SU-DHL-6 (cell line): ENCODE results near the gene CNR2.
"Not testable (repeated sequence)": the region's sequence is repeated elsewhere in the genome, so short reads cannot be mapped to it uniquely, and the experiment has no call there.

Experiments used
- H2AFZ ChIP-seq: fragments of 200-600 bp; sonication (generic); 2 replicates; pipeline ENCODE4 v1.6.1; 2014; ENCODE audit warnings: low read depth, mild to moderate bottlenecking, moderate library complexity, mixed read lengths, antibody characterized with exemption, low read length; ENCODE audit not compliant: severe bottlenecking
- H3F3A ChIP-seq: fragments of 200-600 bp; shearing (Covaris generic); 2 replicates; pipeline ENCODE4 v1.6.0; 2016; ENCODE audit warnings: antibody characterized with exemption, mild to moderate bottlenecking; ENCODE audit not compliant: insufficient read depth
- H3K27ac ChIP-seq: fragments of 200-600 bp; sonication (generic); 2 replicates; pipeline ENCODE4 v1.5.1; 2016; ENCODE audit warnings: low read depth, mild to moderate bottlenecking, low read length, moderate library complexity, mixed read lengths
- H3K27me3 ChIP-seq: fragments of 200-600 bp; sonication (generic), shearing (Covaris generic); 2 replicates; pipeline ENCODE4 v1.6.0; 2014; ENCODE audit warnings: mild to moderate bottlenecking, low read length
- H3K36me3 ChIP-seq: fragments of 200-600 bp; sonication (generic); 2 replicates; pipeline ENCODE4 v1.6.1; 2014; ENCODE audit warnings: mild to moderate bottlenecking, low read length, mixed read lengths
- H3K4me2 ChIP-seq: fragments of 300-600, 200-600 bp; shearing (Covaris generic), sonication (generic); 2 replicates; pipeline ENCODE4 v1.6.0; 2014; ENCODE audit warnings: low read length, low read depth, mild to moderate bottlenecking; ENCODE audit not compliant: poor library complexity, severe bottlenecking
- H3K4me3 ChIP-seq: fragments of 200-600 bp; sonication (generic); 2 replicates; pipeline ENCODE4 v1.5.1; 2014; ENCODE audit warnings: antibody characterized with exemption, low read length, mild to moderate bottlenecking, mixed read lengths; ENCODE audit not compliant: insufficient read depth, poor library complexity, severe bottlenecking
- H3K79me2 ChIP-seq: fragments of 200-600 bp; sonication (generic); 2 replicates; pipeline ENCODE4 v1.6.1; 2014; ENCODE audit warnings: mild to moderate bottlenecking, low read length, moderate library complexity; ENCODE audit not compliant: insufficient read depth
- H3K9ac ChIP-seq: fragments of 200-600 bp; sonication (generic); 2 replicates; pipeline ENCODE4 v1.7.0; 2014; ENCODE audit warnings: mild to moderate bottlenecking, low read length
- H3K9me2 ChIP-seq: fragments of 200-600 bp; sonication (generic); replicated peaks from 2 replicates; pipeline ENCODE4 v1.6.1; 2014; ENCODE audit warnings: low read length; ENCODE audit not compliant: insufficient read depth
- H3K9me3 ChIP-seq: fragments of 200-600 bp; sonication (generic); 2 replicates; pipeline ENCODE4 v1.6.1; 2014; ENCODE audit warnings: low read length, mixed read lengths; ENCODE audit not compliant: insufficient read depth
- H4K20me1 ChIP-seq: fragments of 200-600 bp; sonication (generic); 2 replicates; pipeline ENCODE4 v1.6.1; 2014; ENCODE audit warnings: low read depth, mild to moderate bottlenecking, antibody characterized with exemption, low read length, moderate library complexity, mixed read lengths
- CTCF ChIP-seq: fragments of 200-600 bp; sonication (generic); IDR thresholded peaks from one replicate; pipeline ENCODE4 v1.5.1; 2017; ENCODE audit warnings: antibody characterized with exemption, mild to moderate bottlenecking, low read length, moderate library complexity; ENCODE audit not compliant: insufficient read depth, poor library complexity, severe bottlenecking
- EZH2phosphoT487 ChIP-seq: fragments of 200-600 bp; sonication (generic), shearing (Covaris generic); conservative IDR thresholded peaks from 2 replicates; pipeline ENCODE4 v1.6.1; 2018; ENCODE audit warnings: mild to moderate bottlenecking, antibody characterized with exemption, low read length, moderate library complexity, mixed read lengths

The CNR2 gene

DNA sequence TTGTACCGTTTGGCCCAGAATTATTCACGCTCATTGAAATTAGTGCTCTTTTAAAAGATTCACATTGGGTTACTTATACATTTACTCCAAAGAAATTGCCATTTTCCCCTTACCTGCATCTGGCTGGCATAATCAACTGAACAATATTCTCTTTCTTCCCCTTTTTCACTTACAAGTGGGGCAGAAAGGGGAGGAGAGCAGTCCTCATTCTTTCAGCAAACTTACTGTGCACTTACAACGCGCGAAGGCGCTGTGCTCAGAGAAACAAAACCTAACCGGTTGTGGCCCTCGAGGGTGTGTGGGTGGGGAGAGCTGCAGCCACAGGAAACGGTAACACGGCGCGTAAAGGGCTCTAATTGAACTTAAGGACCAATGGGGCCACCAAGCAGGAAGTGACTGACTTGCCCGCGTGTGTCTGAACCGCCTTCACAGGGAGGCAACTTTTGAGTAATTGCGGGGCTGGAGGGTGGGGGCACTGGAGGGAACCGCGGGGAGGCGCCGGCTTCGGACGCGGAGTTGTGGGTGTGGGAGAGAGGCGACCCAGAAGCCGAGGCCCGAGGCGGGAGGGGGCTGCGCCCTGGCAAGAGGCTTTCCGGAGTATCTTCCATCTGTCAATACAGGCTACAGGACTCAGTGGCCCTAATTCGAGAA is 45.8 kb upstream of the CNR2 start:
- H3K9me2 ChIP-seq = no peaks in the 10 kb centered on the region
- H2AFZ ChIP-seq = peak overlapping the region; percentile 6
- H3K36me3 ChIP-seq = peaks cover 13% of the 10 kb centered on the region
- peak overlapping the region; percentile 98 for H3K27ac ChIP-seq
- H3K9me3 ChIP-seq = no peaks in the 10 kb centered on the region
- H3K4me2 ChIP-seq = peak overlapping the region; percentile 96
- H3K4me3 ChIP-seq = peak overlapping the region; percentile 60
- peaks cover 59% of the 10 kb centered on the region for H3F3A ChIP-seq
- peaks cover 4% of the 10 kb centered on the region; the same call in 1 of the 2 replicates for H4K20me1 ChIP-seq
- TF ChIP-seq CTCF = peak; percentile 41
- TF ChIP-seq EZH2phosphoT487 = no peak
- no peaks in the 10 kb centered on the region for H3K27me3 ChIP-seq
- H3K79me2 ChIP-seq = peaks cover 20% of the 10 kb centered on the region
- peak overlapping the region; percentile 95 for H3K9ac ChIP-seq

DNA sequence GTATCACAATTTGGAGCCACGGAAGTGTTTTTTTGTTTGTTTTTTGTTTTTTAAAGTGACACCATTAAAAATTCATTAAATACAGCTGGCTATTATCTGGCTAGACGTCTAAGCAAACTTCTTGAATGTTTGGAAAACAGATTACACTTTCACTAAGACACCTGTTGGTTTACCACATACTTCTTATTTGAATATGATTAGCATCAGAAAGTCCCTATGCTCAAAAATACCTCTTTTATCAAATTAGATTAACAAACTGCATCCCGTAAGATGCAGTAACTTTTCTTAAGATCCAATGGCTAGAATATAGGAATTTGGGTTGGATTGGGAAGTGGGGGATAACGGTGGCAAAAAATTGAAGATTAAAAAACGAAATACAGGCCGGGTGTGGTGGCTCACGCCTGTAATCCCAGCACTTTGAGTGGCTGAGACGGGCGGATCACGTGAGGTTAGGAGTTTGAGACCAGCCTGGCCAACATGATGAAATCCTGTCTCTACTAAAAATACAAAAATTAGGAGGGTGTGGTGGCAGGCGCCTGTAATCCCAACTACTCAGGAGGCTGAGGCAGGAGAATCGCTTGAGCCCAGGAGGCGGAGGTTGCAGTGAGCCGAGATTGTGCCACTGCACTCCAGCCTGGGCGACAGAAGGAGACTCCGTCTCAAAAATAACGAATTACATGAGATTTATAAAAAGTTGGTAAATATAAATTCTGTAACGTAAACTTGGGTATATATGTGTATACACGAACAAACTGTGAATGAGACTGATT is 45.1 kb upstream of the CNR2 start:
- not testable (repeated sequence) for H3K9me2 ChIP-seq, H3K27me3 ChIP-seq, H3K9me3 ChIP-seq, H4K20me1 ChIP-seq
- peaks cover 13% of the 10 kb centered on the region for H3K36me3 ChIP-seq
- peak overlapping the region; percentile 95 for H3K9ac ChIP-seq
- peak overlapping the region; percentile 96 for H3K4me2 ChIP-seq
- peak overlapping the region; percentile 55 for H3K4me3 ChIP-seq
- peaks cover 52% of the 10 kb centered on the region for H3F3A ChIP-seq
- H2AFZ ChIP-seq = peak overlapping the region; percentile 55
- peaks cover 20% of the 10 kb centered on the region for H3K79me2 ChIP-seq
- H3K27ac ChIP-seq = peak overlapping the region; percentile 98

- Histone ChIP-seq H3K36me3 (peaks cover 13% of the 10 kb centered on the region), H3K9me3 (no peaks in the 10 kb centered on the region), H3K27ac (peak overlapping the region; percentile 98), H3K4me2 (peak overlapping the region; percentile 96), H2AFZ (peak overlapping the region; percentile 55), H3K4me3 (no peak overlapping the region), H3K79me2 (peaks cover 20% of the 10 kb centered on the region), H3K9ac (peak overlapping the region; percentile 95), H3F3A (peaks cover 48% of the 10 kb centered on the region), H3K27me3 (no peaks in the 10 kb centered on the region), H3K9me2 (no peaks in the 10 kb centered on the region), H4K20me1 (peaks cover 4% of the 10 kb centered on the region; the same call in 1 of the 2 replicates)
- TF ChIP-seq CTCF = no peak
- TF ChIP-seq EZH2phosphoT487 = no peak
Measured at GRCh38 chr1:23957096-23957495, 43.9 kb upstream of the CNR2 start.

DNA sequence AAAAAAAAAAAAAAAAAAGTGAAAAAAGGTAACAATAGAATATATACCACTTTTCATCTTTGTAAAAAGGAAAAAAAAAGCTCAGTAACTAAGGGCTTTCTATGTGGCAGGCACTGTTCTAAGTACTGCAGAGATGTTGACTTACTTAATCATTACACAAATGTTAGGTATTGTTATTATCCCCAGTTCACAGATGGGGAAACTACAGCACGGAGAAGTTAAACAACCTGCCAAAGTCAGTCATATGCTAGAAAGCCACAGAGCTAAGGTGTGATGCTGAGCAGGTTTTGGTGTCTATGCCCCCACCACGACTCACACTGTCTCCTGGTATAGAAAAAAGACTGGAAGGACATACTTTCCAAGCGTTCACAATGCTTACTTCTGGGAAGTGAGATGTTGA is 39.9 kb upstream of the CNR2 start:
- H3K9ac ChIP-seq = no peak overlapping the region
- H3K27ac ChIP-seq = no peak overlapping the region
- H3K36me3 ChIP-seq = no peaks in the 10 kb centered on the region
- no peak overlapping the region for H2AFZ ChIP-seq
- H3K4me3 ChIP-seq = no peak overlapping the region
- H3K9me2 ChIP-seq = no peaks in the 10 kb centered on the region
- TF ChIP-seq EZH2phosphoT487 = no peak
- no peaks in the 10 kb centered on the region for H4K20me1 ChIP-seq
- no peaks in the 10 kb centered on the region for H3K79me2 ChIP-seq
- H3K9me3 ChIP-seq = no peaks in the 10 kb centered on the region
- H3F3A ChIP-seq = peaks cover 14% of the 10 kb centered on the region
- H3K27me3 ChIP-seq = no peaks in the 10 kb centered on the region
- no peak overlapping the region for H3K4me2 ChIP-seq
